C4-2B (cell line): Measurements from ENCODE around the gene NFX1.

Experiments used
- H3K27ac ChIP-seq: fragments of 450-650 bp; 2 replicates; pipeline ENCODE4 v1.5.1; 2017
- CTCF ChIP-seq: fragments of 450-650 bp; conservative IDR thresholded peaks from 2 replicates; pipeline ENCODE4 v1.5.1; 2017; ENCODE audit warnings: mild to moderate bottlenecking
- ZFX ChIP-seq: fragments of 450-650 bp; IDR thresholded peaks from 2 replicates; pipeline ENCODE4 v1.6.1; 2017

Gene NFX1

GRCh38 chr9:33290247-33291030, at the start of gene NFX1:
NFX1 (plus strand) TSS chr9:33290516; CDS start chr9:33290573, 57 bp downstream.
- peak within 1 kb of the TSS; percentile 95 for H3K27ac ChIP-seq
- TF ChIP-seq ZFX: peak; percentile 46; the same call in 1 of the 2 replicates
- TF ChIP-seq CTCF: no peak

GRCh38 chr9:33241298-33241697, 49.0 kb upstream of the NFX1 start:
- no peak overlapping the region for H3K27ac ChIP-seq
- TF ChIP-seq ZFX (no peak), CTCF (no peak)

- H3K27ac ChIP-seq: no peak overlapping the region
- TF ChIP-seq CTCF (no peak), ZFX (no peak)
These were observed 47.6 kb upstream of the NFX1 start for GRCh38 chr9:33242609-33243134.

GRCh38 chr9:33244137-33244784, 46.1 kb upstream of the NFX1 start:
- TF ChIP-seq ZFX (no peak), CTCF (no peak)
- no peak overlapping the region for H3K27ac ChIP-seq

- no peak overlapping the region for H3K27ac ChIP-seq
- TF ChIP-seq ZFX (no peak), CTCF (no peak)
These were observed 45.0 kb upstream of the NFX1 start for GRCh38 chr9:33245341-33245740.

- no peak overlapping the region for H3K27ac ChIP-seq
- TF ChIP-seq CTCF: no peak
- no peak for TF ChIP-seq ZFX
These were observed 44.0 kb upstream of the NFX1 start for GRCh38 chr9:33246269-33246860.

GRCh38 chr9:33248606-33249005, 41.7 kb upstream of the NFX1 start:
- H3K27ac ChIP-seq: no peak overlapping the region
- TF ChIP-seq CTCF: no peak
- TF ChIP-seq ZFX: no peak
